Sigmoid colon (tissue), 7 donors: ENCODE results near the gene GDF7. TPM values are rescaled to one million over a fixed set of nuclear protein-coding genes. Genes with fewer than 3 reads are reported as not detected.

ENCODE experiments used
- DNase-seq: peaks from one replicate; pipeline ENCODE4 v3.0.0-alpha.2; 2019
- H3K27ac ChIP-seq, 4 donors: fragments of 200-600 bp; sonication (generic); one replicate each; pipeline ENCODE4 v1.5.1; 2016 to 2019; ENCODE audit warnings: mild to moderate bottlenecking in 1 of 4
- H3K27me3 ChIP-seq, 3 donors: fragments of 200-600 bp; sonication (generic); one replicate each; pipeline ENCODE4 v1.5.1; 2019; ENCODE audit warnings: mild to moderate bottlenecking in 1 of 3
- H3K36me3 ChIP-seq, 4 donors: fragments of 200-600 bp; sonication (generic); one replicate each; pipeline ENCODE4 v1.5.1; 2016 to 2019
- H3K4me1 ChIP-seq, 4 donors: fragments of 200-600 bp; sonication (generic); one replicate each; pipeline ENCODE4 v1.5.1; 2017 to 2019
- H3K4me3 ChIP-seq, 4 donors: fragments of 200-600 bp; sonication (generic); one replicate each; pipeline ENCODE4 v1.5.1; 2017 to 2019; ENCODE audit warnings: mild to moderate bottlenecking in 2 of 4, moderate library complexity in 1 of 4
- H3K9me3 ChIP-seq, 4 donors: fragments of 200-600 bp in 3 of 4; sonication (generic) in 3 of 4; one replicate each; pipeline versions ENCODE4 v1.5.1 to v1.6.1; 2013 to 2019
- EP300 ChIP-seq, 4 donors: sonication (generic); formaldehyde crosslinking; IDR thresholded peaks; one replicate each; pipeline ENCODE4 v1.6.1; 2017; ENCODE audit warnings: antibody characterized with exemption in 4 of 4
- POLR2A ChIP-seq, 2 donors: fragments of 450-650 bp; IDR thresholded peaks; one replicate each; pipeline ENCODE4 v1.6.1; 2016; ENCODE audit warnings: antibody characterized with exemption in 2 of 2, mild to moderate bottlenecking in 2 of 2, moderate library complexity in 2 of 2
- POLR2AphosphoS5 ChIP-seq, 4 donors: sonication (generic); formaldehyde crosslinking; IDR thresholded peaks; one replicate each; pipeline ENCODE4 v1.6.1; 2017; ENCODE audit warnings: antibody characterized with exemption in 4 of 4
- WGBS, 2 donors: extraction: QIAGEN DNeasy Blood & Tissue Kit; methylation state at CpG; one replicate each; pipeline ENCODE4 v1.1.7; 2013; 5-methylcytosine and 5-hydroxymethylcytosine counted together
- intact Hi-C: fragments of 100-400 bp; cut with DNase I; formaldehyde crosslinking; loops from one replicate; pipeline ENCODE4 v1.15.1; 2023
- polyA plus RNA-seq, 3 donors: library from polyadenylated mRNA; stranded (reverse); fragments of 200-250 nt; gene quantifications; one replicate each; pipeline ENCODE4 v1.2.3, GENCODE V29; 2013
- total RNA-seq, 4 donors: library from RNA; depleted of rRNA; stranded (reverse); fragments of >200 nt; gene quantifications; one replicate each; pipeline ENCODE4 v1.1.0, GENCODE V29; 2016
- TF ChIP-seq, protein P1 (sequence below), 4 experiments: fragments of 450-650 bp in 3 of 4; fragments of 200-600 bp in 1 of 4; IDR thresholded peaks; one replicate each; pipeline ENCODE4 v1.5.1; 2016 to 2019; ENCODE audit warnings: antibody characterized with exemption in 4 of 4, mild to moderate bottlenecking in 3 of 4, moderate library complexity in 2 of 4
- donor health status: healthy with polysubstance abuse.
- donor health status: Bipolar disorder and iron deficiency.
- donor health status: healthy.

Gene GDF7
- total and polyA plus RNA-seq, 7 donors = under 0.01 to 1.6 (median 0.60) TPM

DNA sequence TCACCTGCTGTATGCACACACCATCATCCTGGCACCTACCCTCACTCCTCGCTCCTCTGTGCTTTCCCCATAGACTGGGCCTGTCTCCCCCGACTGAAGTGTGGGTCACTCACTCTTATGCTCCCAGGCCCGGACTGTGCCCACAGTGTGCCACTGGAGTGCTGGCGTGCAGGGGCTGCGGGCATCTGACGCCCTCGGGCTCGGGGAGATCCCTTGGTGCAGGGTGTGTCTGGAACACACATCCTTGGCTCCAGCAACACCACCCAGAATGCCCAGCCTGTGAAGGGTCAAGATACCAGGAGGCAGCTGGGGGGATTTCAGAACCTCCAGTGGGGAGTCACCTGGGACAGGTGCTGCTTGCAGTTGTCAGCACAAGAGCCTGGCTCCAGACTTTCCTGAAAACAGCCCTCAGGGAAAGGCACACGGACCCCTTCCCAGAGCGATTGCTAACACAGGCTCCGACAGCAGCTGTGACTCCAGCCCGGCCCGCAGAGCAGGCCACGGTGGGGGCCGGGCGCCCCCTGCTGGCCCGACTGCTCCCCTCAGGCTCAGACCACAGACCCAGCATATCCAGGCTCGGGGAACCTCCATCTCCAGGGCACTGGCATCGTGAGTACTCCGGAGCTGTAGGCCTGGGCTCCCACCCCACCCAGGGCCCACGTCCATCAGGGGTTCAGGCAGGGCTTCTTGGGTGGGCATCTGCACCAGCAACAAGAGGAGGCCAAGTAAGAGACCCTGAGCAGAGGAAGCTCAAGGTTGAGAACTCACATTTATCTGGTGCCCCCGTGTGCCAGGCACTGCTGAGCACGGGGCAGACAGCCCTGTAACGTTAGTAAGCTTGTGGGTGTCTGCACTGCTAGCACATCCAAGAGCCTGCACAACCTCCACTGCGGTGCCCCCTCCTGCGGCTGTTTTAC lies 24.6 kb upstream of the GDF7 start:
- 37 to 43% methylated on average over 26 of the region's 26 CpGs for WGBS, 2 donors
- Histone ChIP-seq H3K27me3 (no peaks in the 10 kb centered on the region), H3K4me3 (no peak overlapping the region), H3K27ac (peak overlapping the region; percentile 92 to 97 (median 94)), H3K9me3 (no peaks in the 10 kb centered on the region), H3K36me3 (peaks cover 5 to 53% (median 23%) of the 10 kb centered on the region in 4 donors), H3K4me1 (peaks cover 0 to 62% (median 56%) of the 10 kb centered on the region in 4 donors)
- intact Hi-C loops = loop anchor here (2.0 to 10.0 kb wide), 3 partner anchors 245 to 508 kb away; no protein-coding TSS in a partner anchor
- TF ChIP-seq, protein P1, sequence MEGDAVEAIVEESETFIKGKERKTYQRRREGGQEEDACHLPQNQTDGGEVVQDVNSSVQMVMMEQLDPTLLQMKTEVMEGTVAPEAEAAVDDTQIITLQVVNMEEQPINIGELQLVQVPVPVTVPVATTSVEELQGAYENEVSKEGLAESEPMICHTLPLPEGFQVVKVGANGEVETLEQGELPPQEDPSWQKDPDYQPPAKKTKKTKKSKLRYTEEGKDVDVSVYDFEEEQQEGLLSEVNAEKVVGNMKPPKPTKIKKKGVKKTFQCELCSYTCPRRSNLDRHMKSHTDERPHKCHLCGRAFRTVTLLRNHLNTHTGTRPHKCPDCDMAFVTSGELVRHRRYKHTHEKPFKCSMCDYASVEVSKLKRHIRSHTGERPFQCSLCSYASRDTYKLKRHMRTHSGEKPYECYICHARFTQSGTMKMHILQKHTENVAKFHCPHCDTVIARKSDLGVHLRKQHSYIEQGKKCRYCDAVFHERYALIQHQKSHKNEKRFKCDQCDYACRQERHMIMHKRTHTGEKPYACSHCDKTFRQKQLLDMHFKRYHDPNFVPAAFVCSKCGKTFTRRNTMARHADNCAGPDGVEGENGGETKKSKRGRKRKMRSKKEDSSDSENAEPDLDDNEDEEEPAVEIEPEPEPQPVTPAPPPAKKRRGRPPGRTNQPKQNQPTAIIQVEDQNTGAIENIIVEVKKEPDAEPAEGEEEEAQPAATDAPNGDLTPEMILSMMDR (IDR thresholded peaks at IDR 0.05) = peak; percentile 88 to 97 (median 94)
- peak in 2 of 4 donors; percentile 44 to 45 for TF ChIP-seq POLR2AphosphoS5 (IDR thresholded peaks at IDR 0.05)
- TF ChIP-seq POLR2A (IDR thresholded peaks at IDR 0.05) = no peak
- no peak for TF ChIP-seq EP300 (IDR thresholded peaks at IDR 0.05)
- peak; percentile 93 for DNase-seq

DNA sequence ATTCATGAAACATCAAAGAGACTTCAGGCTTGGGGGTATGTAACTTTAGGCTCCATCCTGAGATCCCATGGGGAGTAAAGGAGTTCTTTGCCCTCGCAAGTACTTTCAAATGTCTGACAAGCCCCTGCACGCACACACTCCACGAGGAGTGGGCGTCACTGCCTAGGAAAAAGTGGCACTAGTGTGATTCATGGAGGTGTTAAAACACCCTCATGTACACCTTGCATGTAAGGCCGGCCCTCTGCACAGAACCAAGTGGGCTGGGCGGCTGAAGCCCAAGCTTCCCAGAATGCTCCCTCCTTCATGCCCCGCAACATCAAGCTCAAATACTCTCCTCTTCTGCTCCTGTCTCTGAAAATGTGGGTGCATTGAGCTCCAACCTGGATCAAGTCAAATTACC lies 23.9 kb upstream of the GDF7 start:
- no peak for DNase-seq
- Histone ChIP-seq H3K9me3 (no peaks in the 10 kb centered on the region), H3K4me1 (peaks cover 0 to 62% (median 56%) of the 10 kb centered on the region in 4 donors), H3K27me3 (no peaks in the 10 kb centered on the region), H3K4me3 (no peak overlapping the region), H3K27ac (peak overlapping the region; percentile 92 to 97 (median 94)), H3K36me3 (peaks cover 5 to 53% (median 23%) of the 10 kb centered on the region in 4 donors)
- TF ChIP-seq POLR2A (IDR thresholded peaks at IDR 0.05) (no peak), EP300 (IDR thresholded peaks at IDR 0.05) (no peak), POLR2AphosphoS5 (IDR thresholded peaks at IDR 0.05) (no peak)
- TF ChIP-seq, protein P1 (IDR thresholded peaks at IDR 0.05) = no peak
- intact Hi-C loops = loop anchor here (2.0 to 10.0 kb wide), 3 partner anchors 246 to 508 kb away; no protein-coding TSS in a partner anchor
- WGBS, 2 donors = 97% methylated on average over 7 of the region's 7 CpGs

DNA sequence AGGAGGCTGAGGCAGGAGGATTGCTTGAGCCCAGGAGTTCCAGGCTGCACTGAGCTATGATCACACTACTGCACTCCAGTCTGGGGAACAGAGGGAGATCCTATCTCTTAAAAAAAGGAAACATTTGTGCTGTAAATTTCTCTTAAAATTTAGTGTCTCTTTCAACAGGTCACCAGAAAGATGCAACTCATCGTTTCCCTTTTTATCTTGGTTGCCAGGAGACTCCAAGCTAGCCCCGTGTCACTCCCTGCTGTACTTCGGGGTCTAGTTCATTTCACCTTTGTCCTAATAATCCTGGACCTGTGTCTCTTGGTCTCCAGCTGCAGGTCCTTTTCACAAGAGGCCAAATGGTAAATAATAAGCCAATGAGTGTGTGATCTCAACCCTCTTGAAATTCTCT lies 23.1 kb upstream of the GDF7 start:
- TF ChIP-seq POLR2A (IDR thresholded peaks at IDR 0.05) = no peak
- no peak for TF ChIP-seq EP300 (IDR thresholded peaks at IDR 0.05)
- no peak for TF ChIP-seq POLR2AphosphoS5 (IDR thresholded peaks at IDR 0.05)
- TF ChIP-seq, protein P1 (IDR thresholded peaks at IDR 0.05) = no peak
- intact Hi-C loops = loop anchor here (2.0 to 10.0 kb wide), 3 partner anchors 247 to 509 kb away; no protein-coding TSS in a partner anchor
- Histone ChIP-seq H3K27me3 (no peaks in the 10 kb centered on the region), H3K4me1 (peaks cover 0 to 62% (median 56%) of the 10 kb centered on the region in 4 donors), H3K36me3 (peaks cover 5 to 53% (median 21%) of the 10 kb centered on the region in 4 donors), H3K9me3 (no peaks in the 10 kb centered on the region), H3K4me3 (no peak overlapping the region), H3K27ac (peak overlapping the region in 3 of 4 donors; percentile 20 to 97 (median 95))
- 76 to 81% methylated on average over 3 of the region's 3 CpGs for WGBS, 2 donors
- DNase-seq = no peak

DNA sequence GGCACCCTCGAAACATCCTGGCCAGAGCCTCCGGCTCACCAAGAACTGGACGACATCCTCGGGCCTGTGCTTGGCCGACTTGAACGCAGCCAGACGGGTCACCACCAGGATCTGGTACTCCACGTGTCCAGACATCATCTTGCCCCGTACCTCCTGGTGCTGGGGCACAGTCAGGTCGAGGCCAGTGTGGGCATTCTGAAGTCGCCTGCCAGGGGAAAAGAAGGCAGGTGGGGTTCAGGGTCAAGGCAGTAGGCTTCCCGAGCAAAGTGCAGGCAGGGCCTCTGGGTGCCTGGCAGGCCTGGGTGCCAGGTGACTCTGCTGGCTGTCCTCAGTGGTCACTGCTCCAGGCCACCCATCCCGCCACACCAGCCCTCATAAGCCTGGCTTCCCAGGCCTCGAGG lies 21.6 kb upstream of the GDF7 start:
- Histone ChIP-seq H3K27me3 (no peaks in the 10 kb centered on the region), H3K9me3 (no peaks in the 10 kb centered on the region), H3K36me3 (peaks cover 0 to 46% (median 20%) of the 10 kb centered on the region in 4 donors), H3K27ac (peak overlapping the region; percentile 20 to 97 (median 34)), H3K4me3 (no peak overlapping the region), H3K4me1 (peaks cover 0 to 63% (median 58%) of the 10 kb centered on the region in 4 donors)
- intact Hi-C loops = loop anchor here (10.0 kb wide), 1 partner anchor 510 kb away; no protein-coding TSS in a partner anchor
- TF ChIP-seq POLR2A (IDR thresholded peaks at IDR 0.05) (no peak), EP300 (IDR thresholded peaks at IDR 0.05) (no peak), POLR2AphosphoS5 (IDR thresholded peaks at IDR 0.05) (no peak)
- TF ChIP-seq, protein P1 (IDR thresholded peaks at IDR 0.05) = no peak
- DNase-seq = no peak
- WGBS, 2 donors = 94% methylated on average over 14 of the region's 14 CpGs
